ENCODE data around the gene EPB41L4B. TPM values are rescaled to one million over a fixed set of nuclear protein-coding genes. Genes with fewer than 3 reads are reported as not detected.
A peak's percentile ranks its signal among the peaks of the same experiment; 100 is the strongest.

EPB41L4B gene
- total RNA-seq, 1 donor from 2014 or later: 51.4 TPM

- no peak for ATAC-seq
Measured at GRCh38 chr9:109171926-109172325, 148.9 kb downstream of the EPB41L4B start.

GRCh38 chr9:109168170-109168569 lies 152.7 kb downstream of the EPB41L4B start:
- ATAC-seq (no peak), DNase-seq (ENCODE audit: low spot score) (no peak)

More at GRCh38 chr9:109171926-109172325, 148.9 kb downstream of the EPB41L4B start:
- DNase-seq (ENCODE audit: low spot score): no peak

DNA sequence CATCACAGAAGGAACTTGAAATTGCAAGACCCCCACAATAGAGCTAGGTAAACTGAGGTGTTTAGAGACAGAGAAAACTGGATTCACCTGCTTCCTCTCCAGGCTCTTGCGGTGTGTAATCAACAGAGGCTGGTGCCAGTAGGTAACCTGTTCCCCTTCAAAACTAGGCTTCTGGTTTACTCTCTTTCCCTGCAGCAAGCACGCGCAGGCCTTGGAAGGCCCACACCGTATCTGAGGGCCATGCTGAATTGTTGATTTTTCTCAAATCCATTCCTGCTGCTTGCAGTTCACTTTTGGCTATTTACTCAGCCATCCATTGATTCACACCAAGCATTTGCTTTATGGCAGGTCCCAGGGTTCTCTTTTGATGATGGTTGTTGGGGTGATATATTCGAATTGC lies 153.1 kb downstream of the EPB41L4B start:
- ATAC-seq (no peak), DNase-seq (ENCODE audit: low spot score) (no peak)

DNA sequence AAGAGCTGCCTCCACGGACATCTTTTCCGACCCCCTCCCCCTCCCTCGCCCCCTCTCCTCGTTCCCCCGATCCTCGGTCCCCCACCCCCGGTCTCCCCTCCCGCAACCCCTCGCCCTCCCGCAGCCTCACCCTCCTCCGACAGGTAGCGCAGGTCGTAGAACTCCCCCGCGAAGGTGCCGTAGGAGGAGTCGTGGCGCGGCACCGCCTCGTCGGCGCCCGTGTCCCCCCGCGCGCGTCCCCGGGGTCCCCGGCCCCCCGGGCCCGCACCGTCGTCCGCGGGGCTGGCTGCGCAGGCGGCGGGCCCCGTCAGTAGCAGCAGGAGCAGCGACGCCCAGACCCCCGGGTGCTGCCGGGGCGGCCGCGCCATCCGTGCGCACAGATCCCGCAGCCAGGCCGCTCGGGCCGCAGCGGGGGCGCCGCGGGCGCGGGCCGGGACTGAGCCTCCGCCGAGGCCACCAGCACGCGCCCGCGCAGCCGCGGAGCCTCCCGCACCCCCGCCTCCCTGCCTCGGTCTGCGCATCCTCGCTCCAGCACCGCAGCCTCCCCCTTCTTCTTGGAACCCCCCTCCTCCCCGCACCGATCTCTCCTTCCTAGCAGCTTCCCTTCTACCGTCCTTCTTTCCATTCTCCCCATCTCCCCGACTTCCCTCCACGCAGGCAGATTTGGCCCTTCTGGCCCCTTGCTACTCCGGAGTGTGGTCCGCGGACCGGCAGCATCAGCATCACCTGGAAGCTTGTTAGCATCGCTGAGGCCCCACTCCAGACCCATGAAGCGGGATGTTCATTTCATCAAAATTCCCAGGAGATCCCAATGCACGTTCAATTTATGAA lies 153.9 kb downstream of the EPB41L4B start, which contains the start of gene FRRS1L:
Gene FRRS1L (minus strand): TSS at position 479 of the 831 bp plus-strand sequence. CDS start 111 bp downstream, at position 368.
- DNase-seq (ENCODE audit: low spot score) (no peak), ATAC-seq (no peak)

DNA sequence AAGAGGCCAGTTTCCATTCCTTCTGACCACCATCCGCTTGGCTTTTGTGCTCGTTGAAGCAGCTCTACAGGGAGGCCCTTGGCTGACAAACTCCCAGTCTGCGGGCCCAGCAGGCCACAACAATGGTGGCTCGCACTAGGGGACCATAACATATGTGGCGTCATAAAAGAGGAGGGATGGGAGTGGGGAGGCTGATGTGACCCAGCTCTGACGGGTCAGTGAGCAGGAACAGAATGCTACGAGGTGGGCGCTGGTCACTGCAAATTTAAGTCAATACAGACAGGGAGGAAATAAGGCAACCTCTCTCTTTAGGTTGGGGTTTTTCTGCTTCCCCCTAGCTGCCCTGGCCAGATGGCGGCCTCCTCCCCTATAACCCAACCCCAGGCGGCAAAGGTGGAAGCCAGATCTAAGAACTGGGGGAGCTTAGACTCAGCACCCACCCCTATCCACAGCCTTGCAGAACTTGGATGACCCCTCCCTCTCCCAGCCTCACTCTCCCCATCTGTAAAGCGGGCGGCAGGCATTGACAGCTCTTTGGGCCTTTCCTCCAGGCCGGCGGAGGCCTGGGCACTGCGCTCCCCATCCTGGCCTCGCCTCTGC lies 154.6 kb downstream of the EPB41L4B start:
- ATAC-seq: no peak
- no peak for DNase-seq (ENCODE audit: low spot score)

DNA sequence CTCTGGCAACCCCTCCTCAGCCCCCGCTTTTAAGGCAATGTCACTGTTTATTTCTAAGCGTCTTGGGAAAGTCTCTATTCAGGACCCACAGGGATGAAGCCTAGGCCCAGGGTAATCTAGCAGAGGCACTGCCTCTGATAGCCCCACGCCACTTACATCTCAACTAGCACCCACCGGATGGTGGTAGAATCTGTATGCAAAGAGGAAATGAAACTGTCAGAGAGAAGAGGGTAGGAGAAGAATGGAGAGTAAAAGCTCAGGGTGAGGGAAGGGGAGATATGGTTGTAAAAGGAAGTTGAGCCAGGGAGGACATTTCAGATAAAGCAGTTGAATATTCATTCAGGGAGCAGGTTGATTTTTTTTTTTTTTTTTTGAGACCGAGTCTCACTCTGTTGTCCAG lies 156.8 kb downstream of the EPB41L4B start:
- DNase-seq (ENCODE audit: low spot score) (no peak), ATAC-seq (no peak)

DNA sequence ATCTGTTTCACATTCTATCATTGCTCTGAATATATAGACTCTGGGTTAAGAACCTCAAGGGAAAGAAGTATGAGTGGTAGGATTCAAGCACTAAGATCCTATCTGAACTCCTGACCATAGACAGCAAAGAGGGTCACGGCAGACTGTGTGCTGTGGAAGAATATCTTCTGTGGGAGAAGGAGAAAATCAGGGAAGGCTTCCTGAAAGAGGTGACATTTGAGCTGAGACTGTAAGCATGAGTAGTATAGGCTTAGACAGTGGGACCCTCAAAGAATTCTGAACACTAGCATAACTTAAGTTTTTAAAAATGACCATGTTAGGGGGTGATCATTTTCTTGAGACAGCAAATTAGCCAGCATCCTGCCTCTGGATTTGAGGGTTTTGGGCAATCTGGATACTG lies 157.7 kb downstream of the EPB41L4B start:
- no peak for DNase-seq (ENCODE audit: low spot score)
- ATAC-seq: no peak

DNA sequence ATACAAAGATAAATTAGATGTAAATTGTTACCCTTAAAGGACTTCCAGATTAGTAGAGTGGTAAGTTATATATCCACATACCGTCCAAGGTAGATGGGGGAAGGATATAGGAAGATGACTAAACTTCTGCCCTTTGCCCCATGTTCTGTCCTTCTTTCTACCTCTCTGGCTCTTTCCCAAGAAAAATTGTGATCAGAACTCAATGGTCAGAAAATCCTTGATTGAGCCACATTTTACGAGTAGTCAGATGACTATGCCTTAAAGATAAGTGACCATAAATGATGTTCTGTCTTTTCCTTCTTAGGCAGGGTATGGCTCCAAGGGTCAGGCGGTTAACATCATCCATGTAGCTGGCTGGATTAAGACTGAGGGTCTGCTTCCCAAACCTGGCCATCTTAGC lies 158.2 kb downstream of the EPB41L4B start:
- ATAC-seq (no peak), DNase-seq (ENCODE audit: low spot score) (no peak)

DNA sequence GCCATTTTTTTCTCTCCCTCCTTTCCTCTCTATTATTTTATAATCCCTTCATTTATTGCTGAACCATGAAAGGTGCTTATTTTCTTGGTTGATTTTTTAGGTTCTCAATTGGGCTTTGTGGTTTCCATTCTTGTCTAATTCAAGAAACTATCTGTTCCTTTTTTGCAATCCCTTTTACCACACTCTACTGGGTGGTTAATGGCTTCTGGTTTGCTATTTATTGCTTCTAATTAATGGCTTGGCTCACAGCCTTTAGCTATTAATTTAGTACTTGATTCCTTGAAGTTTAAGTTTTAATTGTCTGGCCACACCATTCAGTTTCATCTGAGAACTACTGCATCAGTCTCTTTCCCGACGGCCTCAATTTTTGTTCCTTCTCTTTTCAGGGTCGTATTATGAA lies 159.4 kb downstream of the EPB41L4B start:
- ATAC-seq (no peak), DNase-seq (ENCODE audit: low spot score) (no peak)

GRCh38 chr9:109159583-109159982 lies 161.3 kb downstream of the EPB41L4B start:
- peak; percentile 68 for ATAC-seq

DNA sequence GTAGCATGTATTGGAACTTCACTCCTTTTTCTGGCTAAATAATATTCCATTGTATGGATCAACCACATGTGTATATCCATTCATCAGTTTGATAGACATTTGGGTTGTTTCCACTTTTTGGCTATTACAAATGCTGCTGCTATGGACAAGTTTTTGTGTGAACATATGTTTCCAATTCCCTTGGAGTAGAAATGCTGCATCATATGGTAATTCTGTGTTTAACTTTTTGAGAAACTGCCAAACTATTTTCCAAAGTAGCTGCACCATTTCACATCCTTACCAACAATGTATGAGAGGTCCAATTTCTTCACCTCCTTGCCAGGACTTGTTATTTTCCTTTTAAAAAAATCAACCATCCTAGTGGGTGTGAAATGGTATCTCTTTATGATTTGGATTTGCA lies 162.2 kb downstream of the EPB41L4B start:
- ATAC-seq (no peak), DNase-seq (ENCODE audit: low spot score) (no peak)

More at GRCh38 chr9:109159583-109159982, 161.3 kb downstream of the EPB41L4B start:
- DNase-seq (ENCODE audit: low spot score): no peak

DNA sequence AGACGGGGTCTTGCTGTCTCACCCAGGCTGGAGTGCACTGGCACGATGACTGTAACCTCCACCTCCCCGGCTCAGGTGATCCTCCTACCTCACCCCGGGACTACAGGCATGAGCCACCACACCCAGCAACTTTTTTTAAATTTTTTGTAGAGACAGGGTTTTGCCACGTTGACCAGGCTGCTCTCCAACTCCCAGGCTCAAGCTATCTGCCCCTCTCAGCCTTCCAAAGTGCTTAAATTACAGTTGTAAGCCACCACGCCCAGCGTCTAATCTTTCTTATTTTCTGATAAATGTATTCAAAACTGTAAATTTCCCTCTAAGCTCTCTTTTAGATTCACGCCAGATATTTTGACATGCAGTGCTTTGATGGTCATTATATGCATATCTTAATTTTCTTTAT lies 164.2 kb downstream of the EPB41L4B start:
- DNase-seq (ENCODE audit: low spot score) (no peak), ATAC-seq (no peak)

GRCh38 chr9:109150925-109151545 lies 169.8 kb downstream of the EPB41L4B start:
- DNase-seq (ENCODE audit: low spot score) (peak; percentile 49), ATAC-seq (peak; percentile 93)

DNA sequence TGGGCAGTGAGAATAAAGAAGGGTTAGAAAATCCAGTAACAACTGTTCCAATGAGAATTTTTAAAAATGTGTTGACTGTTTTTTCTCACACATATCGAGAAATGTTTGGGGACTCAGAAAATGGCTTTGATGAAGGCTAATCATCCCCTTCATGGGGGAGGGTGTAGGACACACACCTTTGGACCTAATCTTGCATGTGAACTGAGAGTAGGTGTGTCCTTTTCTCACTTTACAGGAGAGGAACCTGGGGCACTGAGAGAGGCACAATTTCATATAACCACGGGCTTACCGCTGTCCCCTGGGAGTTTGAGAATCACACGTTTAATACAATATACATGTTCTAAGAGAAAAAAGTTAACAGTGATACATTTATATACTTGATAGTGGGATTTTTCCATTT lies 171.1 kb downstream of the EPB41L4B start:
- ATAC-seq (no peak), DNase-seq (ENCODE audit: low spot score) (no peak)

GRCh38 chr9:109149089-109149488 lies 171.8 kb downstream of the EPB41L4B start:
- DNase-seq (ENCODE audit: low spot score) (no peak), ATAC-seq (no peak)

GRCh38 chr9:109145051-109145450 lies 175.8 kb downstream of the EPB41L4B start:
- DNase-seq (ENCODE audit: low spot score): no peak
- ATAC-seq: no peak

- ATAC-seq: peak; percentile 29
- no peak for DNase-seq (ENCODE audit: low spot score)
Measured at GRCh38 chr9:109143881-109144562, 176.8 kb downstream of the EPB41L4B start.

DNA sequence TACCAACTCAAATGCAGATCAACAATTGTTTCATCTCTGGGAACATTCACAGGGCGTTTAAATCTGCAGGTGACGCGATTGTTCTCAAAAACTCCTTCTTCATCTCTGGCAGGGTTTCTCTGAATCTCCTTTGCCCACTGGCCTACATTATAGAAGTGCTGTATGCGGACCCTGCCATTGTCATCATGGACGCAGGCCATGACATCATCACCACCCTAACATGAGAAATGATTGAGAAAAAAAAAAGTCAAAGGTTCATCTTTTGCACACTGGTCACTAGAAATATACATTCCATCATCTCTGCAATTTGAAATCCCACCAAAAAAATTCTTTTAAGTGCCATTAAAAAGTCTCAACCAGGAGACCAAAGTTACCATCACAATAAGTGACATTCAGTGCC lies 179.5 kb downstream of the EPB41L4B start:
- ATAC-seq (no peak), DNase-seq (ENCODE audit: low spot score) (no peak)

GRCh38 chr9:109139851-109140250 lies 181.0 kb downstream of the EPB41L4B start:
- ATAC-seq: no peak
- no peak for DNase-seq (ENCODE audit: low spot score)

DNA sequence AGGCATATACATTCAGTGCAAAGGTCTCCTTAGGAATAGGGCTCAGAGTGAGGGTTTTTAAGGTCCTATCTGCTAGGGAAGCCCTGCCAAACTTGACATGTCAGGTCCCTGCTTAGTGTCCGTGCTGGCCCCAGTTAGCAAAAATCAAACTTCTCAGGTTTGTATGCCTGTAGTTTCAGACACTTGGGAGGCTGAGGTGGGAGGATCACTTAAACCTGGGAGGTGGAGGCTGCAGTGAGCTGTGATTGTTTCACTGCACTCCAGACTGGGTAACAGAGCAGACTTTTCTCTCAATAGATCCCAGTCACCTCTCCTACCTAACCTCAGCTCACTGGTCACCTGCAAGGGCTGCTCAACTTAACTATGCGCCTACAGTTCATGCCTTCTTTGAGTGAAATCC lies 182.4 kb downstream of the EPB41L4B start:
- DNase-seq (ENCODE audit: low spot score): no peak
- no peak for ATAC-seq

GRCh38 chr9:109134167-109134578 lies 186.7 kb downstream of the EPB41L4B start:
- DNase-seq (ENCODE audit: low spot score) (no peak), ATAC-seq (no peak)

Data from left lobe of liver (tissue), 2 donors.